Measurements from ENCODE around the gene MATCAP1. TPM values are rescaled to one million over a fixed set of nuclear protein-coding genes. Genes with fewer than 3 reads are reported as not detected.
A peak's percentile ranks its signal among the peaks of the same experiment; 100 is the strongest.

The MATCAP1 gene
- total and polyA plus RNA-seq, 2 donors (not counting 1 experiment from before 2014, with no cell fraction given), result 6.2 to 8.9 TPM

- H3K27me3 Mint-ChIP-seq, result peaks cover 11% of the 10 kb centered on the region
- intact Hi-C loops (cut with micrococcal nuclease), result loop anchor here (1.0 to 2.0 kb wide), 3 partner anchors 62 to 237 kb away; partner anchors contain the start of genes FHOD1 and PHAF1
- peak overlapping the region; percentile 86 for H3K9ac ChIP-seq (ENCODE audit: low read length)
- peaks cover 20 to 22% of the 10 kb centered on the region in 2 donors for H3K4me1 ChIP-seq (ENCODE audit: control insufficient read depth in 2 of 2, insufficient read depth in 2 of 2, low read length in 2 of 2)
- H3K4me2 ChIP-seq (replicated peaks; ENCODE audit: low read depth, low read length, poor library complexity, severe bottlenecking), result peak overlapping the region; percentile 99
- H3K27ac Mint-ChIP-seq, result peak overlapping the region; percentile 50
- H3K79me2 ChIP-seq (ENCODE audit: control insufficient read depth, insufficient read depth, low read length), result no peaks in the 10 kb centered on the region
- ChIA-PET POLR2A (interaction anchor here (0.6 kb wide), 1 partner anchor 57 kb away, joined by 3 read pairs; no protein-coding TSS in a partner anchor), CTCF (interaction anchor here (0.7 to 2.5 kb wide), 25 partner anchors 8 to 240 kb away, joined by 3 to 27 read pairs (median 5); partner anchors contain the start of genes FBXL8, FHOD1, NOL3 and SLC9A5)
- no peaks in the 10 kb centered on the region for H3K9me3 Mint-ChIP-seq (ENCODE audit: insufficient read depth)
- H3K27ac ChIP-seq (ENCODE audit: low read length in 2 of 2), result no peak overlapping the region
- H3K9me3 ChIP-seq (ENCODE audit: control extremely low read depth in 1 of 3, control insufficient read depth in 2 of 3, insufficient read depth in 1 of 3, low read length in 2 of 3), result peaks cover 0 to 3% (median 0%) of the 10 kb centered on the region in 3 donors
- H4K20me1 ChIP-seq (ENCODE audit: control insufficient read depth, insufficient read depth, low read length, poor library complexity, severe bottlenecking), result no peaks in the 10 kb centered on the region
- no peak for DNase-seq
- peaks cover 13% of the 10 kb centered on the region for H3K4me1 Mint-ChIP-seq
- H3K27me3 ChIP-seq (replicated peaks in 1 of 4; ENCODE audit: control extremely low read depth in 1 of 4, control insufficient read depth in 3 of 4, insufficient read depth in 4 of 4, low read length in 3 of 4), result peaks cover 0 to 34% (median 6%) of the 10 kb centered on the region in 4 experiments
- no peaks in the 10 kb centered on the region for H3K36me3 ChIP-seq (replicated peaks in 1 of 2; ENCODE audit: control extremely low read depth in 1 of 2, control insufficient read depth in 1 of 2, extremely low read depth in 1 of 2, insufficient read depth in 2 of 2, low read length in 1 of 2)
- H3K4me3 Mint-ChIP-seq, result peak overlapping the region; percentile 93
- no peak for TF ChIP-seq CTCF (IDR thresholded peaks at IDR 0.05)
- ATAC-seq (ENCODE audit: low read depth), result no peak
- peak overlapping the region in 4 of 5 experiments; percentile 66 to 95 (median 72) for H3K4me3 ChIP-seq (ENCODE audit: control extremely low read depth in 1 of 5, extremely low read depth in 1 of 5, insufficient read depth in 1 of 5, low read depth in 2 of 5, low read length in 4 of 5)
- 12% methylated on average over 54 of the region's 59 CpGs for WGBS (ENCODE audit: insufficient coverage)
- H2AFZ ChIP-seq (ENCODE audit: insufficient read depth, low read depth, low read length, poor library complexity, severe bottlenecking), result peak overlapping the region; percentile 88
Observed at GRCh38 chr16:67184453-67184994, 761 bp upstream of the MATCAP1 start.

GRCh38 chr16:67183284-67183626, 508 bp downstream of the MATCAP1 start:
- peaks cover 4% of the 10 kb centered on the region for H4K20me1 ChIP-seq (ENCODE audit: control insufficient read depth, insufficient read depth, low read length, poor library complexity, severe bottlenecking)
- Mint-ChIP-seq H3K27me3 (peaks cover 17% of the 10 kb centered on the region), H3K27ac (no peak overlapping the region), H3K9me3 (ENCODE audit: insufficient read depth) (no peaks in the 10 kb centered on the region), H3K4me3 (no peak overlapping the region), H3K4me1 (peaks cover 17% of the 10 kb centered on the region)
- H3K4me1 ChIP-seq (ENCODE audit: control insufficient read depth in 2 of 2, insufficient read depth in 2 of 2, low read length in 2 of 2), result peaks cover 25% of the 10 kb centered on the region in 2 donors
- peak overlapping the region; percentile 86 for H3K9ac ChIP-seq (ENCODE audit: low read length)
- peak overlapping the region; percentile 21 to 95 (median 69) for H3K4me3 ChIP-seq (ENCODE audit: control extremely low read depth in 1 of 5, extremely low read depth in 1 of 5, insufficient read depth in 1 of 5, low read depth in 2 of 5, low read length in 4 of 5)
- ATAC-seq (ENCODE audit: low read depth) (no peak), DNase-seq (no peak)
- no peaks in the 10 kb centered on the region for H3K79me2 ChIP-seq (ENCODE audit: control insufficient read depth, insufficient read depth, low read length)
- TF ChIP-seq CTCF (IDR thresholded peaks at IDR 0.05) (no peak), EZH2 (IDR thresholded peaks at IDR 0.05; ENCODE audit: borderline replicate concordance, insufficient read depth, low read depth, low read length, poor library complexity, severe bottlenecking) (no peak)
- H2AFZ ChIP-seq (ENCODE audit: insufficient read depth, low read depth, low read length, poor library complexity, severe bottlenecking), result peak overlapping the region; percentile 88
- no peaks in the 10 kb centered on the region for H3K36me3 ChIP-seq (replicated peaks in 1 of 2; ENCODE audit: control extremely low read depth in 1 of 2, control insufficient read depth in 1 of 2, extremely low read depth in 1 of 2, insufficient read depth in 2 of 2, low read length in 1 of 2)
- H3K27ac ChIP-seq (ENCODE audit: low read length in 2 of 2), result peak overlapping the region; percentile 76 to 96
- H3K4me2 ChIP-seq (replicated peaks; ENCODE audit: low read depth, low read length, poor library complexity, severe bottlenecking), result peak overlapping the region; percentile 99
- peaks cover 0 to 38% (median 8%) of the 10 kb centered on the region in 4 experiments for H3K27me3 ChIP-seq (replicated peaks in 1 of 4; ENCODE audit: control extremely low read depth in 1 of 4, control insufficient read depth in 3 of 4, insufficient read depth in 4 of 4, low read length in 3 of 4)
- 30% methylated on average over 7 of the region's 11 CpGs for WGBS (ENCODE audit: insufficient coverage)
- H3K9me3 ChIP-seq (ENCODE audit: control extremely low read depth in 1 of 3, control insufficient read depth in 2 of 3, insufficient read depth in 1 of 3, low read length in 2 of 3), result peaks cover 0 to 3% (median 0%) of the 10 kb centered on the region in 3 donors
- ChIA-PET POLR2A (interaction anchor here (0.6 to 1.1 kb wide), 2 partner anchors 22 to 61 kb away, joined by 3 to 4 read pairs; no protein-coding TSS in a partner anchor), CTCF (interaction anchor here (1.1 to 2.9 kb wide), 4 partner anchors 14 to 28 kb away, joined by 5 to 11 read pairs (median 6); partner anchors contain the start of genes FBXL8, NOL3 and TRADD)
- intact Hi-C loops (cut with micrococcal nuclease), result loop anchor here (1.0 kb wide), 4 partner anchors 9 to 154 kb away; partner anchors contain the start of genes CBFB, E2F4, FBXL8 and TMEM208

Data from B cell (primary cell).